Neural progenitor cell (in vitro differentiated cells): ENCODE data around the gene SH2D3A.

ENCODE experiments used
- EZH2 ChIP-seq: fragments of 200-600 bp; sonication (generic); IDR thresholded peaks from 2 replicates; pipeline ENCODE4 v1.6.1; 2017; ENCODE audit warnings: antibody characterized with exemption, mild to moderate bottlenecking, moderate library complexity
- EZH2phosphoT487 ChIP-seq: fragments of 200-600 bp; sonication (generic); IDR thresholded peaks from 2 replicates; pipeline ENCODE4 v1.6.1; 2017; ENCODE audit warnings: antibody characterized with exemption
- TF ChIP-seq, protein P1 (sequence below): fragments of 200-600 bp; sonication (generic); IDR thresholded peaks from 2 replicates; pipeline ENCODE4 v1.5.1; 2017; ENCODE audit warnings: antibody characterized with exemption, mild to moderate bottlenecking

DNA sequence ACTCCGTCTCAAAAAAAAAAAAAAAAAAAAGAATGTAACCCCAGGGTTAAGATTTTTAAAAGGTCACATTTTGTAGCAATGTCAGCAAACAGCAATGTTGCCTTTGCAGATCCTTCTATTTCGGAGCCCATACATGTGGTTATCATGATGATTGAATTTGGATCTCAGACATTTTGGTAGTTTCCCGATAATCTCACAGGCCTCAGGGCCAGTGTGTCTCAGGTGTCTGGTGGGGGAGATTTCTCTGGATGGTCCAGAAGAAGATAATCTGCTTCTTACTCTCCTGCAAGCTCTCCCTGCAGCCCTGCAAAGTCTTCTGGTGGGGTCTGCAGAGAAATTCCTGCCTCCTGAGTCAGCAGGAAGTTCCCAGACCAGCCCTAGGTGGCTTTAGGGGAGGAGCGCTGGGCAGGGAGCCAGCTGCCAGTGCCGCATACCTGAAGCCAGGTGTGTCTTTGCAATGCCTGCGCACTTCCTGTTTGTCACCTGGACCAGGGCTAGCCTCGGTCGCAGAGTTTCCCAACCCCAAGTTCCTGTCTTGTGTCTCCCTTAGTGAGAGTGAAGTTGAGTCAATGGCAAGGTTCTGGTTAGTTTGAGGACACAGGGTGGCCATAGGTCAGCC is 1.4 kb downstream of the SH2D3A start:
- TF ChIP-seq, protein P1, sequence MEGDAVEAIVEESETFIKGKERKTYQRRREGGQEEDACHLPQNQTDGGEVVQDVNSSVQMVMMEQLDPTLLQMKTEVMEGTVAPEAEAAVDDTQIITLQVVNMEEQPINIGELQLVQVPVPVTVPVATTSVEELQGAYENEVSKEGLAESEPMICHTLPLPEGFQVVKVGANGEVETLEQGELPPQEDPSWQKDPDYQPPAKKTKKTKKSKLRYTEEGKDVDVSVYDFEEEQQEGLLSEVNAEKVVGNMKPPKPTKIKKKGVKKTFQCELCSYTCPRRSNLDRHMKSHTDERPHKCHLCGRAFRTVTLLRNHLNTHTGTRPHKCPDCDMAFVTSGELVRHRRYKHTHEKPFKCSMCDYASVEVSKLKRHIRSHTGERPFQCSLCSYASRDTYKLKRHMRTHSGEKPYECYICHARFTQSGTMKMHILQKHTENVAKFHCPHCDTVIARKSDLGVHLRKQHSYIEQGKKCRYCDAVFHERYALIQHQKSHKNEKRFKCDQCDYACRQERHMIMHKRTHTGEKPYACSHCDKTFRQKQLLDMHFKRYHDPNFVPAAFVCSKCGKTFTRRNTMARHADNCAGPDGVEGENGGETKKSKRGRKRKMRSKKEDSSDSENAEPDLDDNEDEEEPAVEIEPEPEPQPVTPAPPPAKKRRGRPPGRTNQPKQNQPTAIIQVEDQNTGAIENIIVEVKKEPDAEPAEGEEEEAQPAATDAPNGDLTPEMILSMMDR = no peak
- TF ChIP-seq EZH2 = no peak
- no peak for TF ChIP-seq EZH2phosphoT487
